Left lung (tissue), 10 donors: Measurements from ENCODE around the gene ART1. TPM values are rescaled to one million over a fixed set of nuclear protein-coding genes. Genes with fewer than 3 reads are reported as not detected.

Experiments used
- ATAC-seq: fragments of 200-7000 bp; cut with Tn5 transposase; one replicate; pipeline ENCODE4 v1.9.1; 2020; ENCODE audit warnings: moderate library complexity
- DNase-seq, 4 donors: peaks; one replicate each; pipeline ENCODE4 v3.0.0-alpha.2; 2013 to 2020
- H3K27ac ChIP-seq, 2 donors: fragments of 200-600 bp; sonication (generic) in 1 of 2; one replicate each; pipeline versions ENCODE4 v1.5.0 to v1.8.0; 2020 to 2021
- H3K27me3 ChIP-seq, 2 donors: fragments of 200-600 bp; sonication (generic) in 1 of 2; one replicate each; pipeline versions ENCODE4 v1.5.0 to v1.8.0; 2020 to 2021
- H3K36me3 ChIP-seq, 2 donors: fragments of 200-600 bp; sonication (generic) in 1 of 2; one replicate each; pipeline versions ENCODE4 v1.5.0 to v1.8.0; 2020 to 2021
- H3K4me1 ChIP-seq, 2 donors: fragments of 200-600 bp; one replicate each; pipeline ENCODE4 v1.8.0; 2021
- H3K4me3 ChIP-seq, 2 donors: fragments of 200-600 bp; sonication (generic) in 1 of 2; one replicate each; pipeline versions ENCODE4 v1.5.0 to v1.8.0; 2020 to 2021; ENCODE audit warnings: mild to moderate bottlenecking in 1 of 2
- H3K9me3 ChIP-seq, 2 donors: fragments of 200-600 bp; sonication (generic) in 1 of 2; one replicate each; pipeline versions ENCODE4 v1.5.0 to v1.8.0; 2020 to 2021
- intact Hi-C, 2 donors: fragments of 100-400 bp; cut with DNase I; formaldehyde crosslinking; loops; one replicate each; pipeline versions ENCODE4 v1.11.2 to v1.14.2; 2022
- polyA plus RNA-seq, 6 donors: library from polyadenylated mRNA; unstranded; fragments of 120-200 nt; gene quantifications; one replicate each; pipeline ENCODE4 v1.2.1, GENCODE V29; 2013; ENCODE audit not compliant: insufficient read length in 6 of 6
- total RNA-seq, 2 donors: library from RNA; stranded (reverse); fragmentation: NEBNext Ultra II Directional; extraction: Animal tissue kit (Norgen Biotek cat#: 25700); gene quantifications; one replicate each; pipeline ENCODE4 v1.2.1, GENCODE V29; 2021
- TF ChIP-seq, protein P1 (sequence below), 2 donors: fragments of 200-600 bp; sonication (generic) in 1 of 2; IDR thresholded peaks; one replicate each; pipeline versions ENCODE4 v1.5.0 to v1.8.0; 2021; ENCODE audit warnings: antibody characterized with exemption in 2 of 2
- donor health status: DM: no; HTN: yes; CAD: no.
- donor health status: DM: no; HTN: no; CAD: no.

ART1 gene
- total and polyA plus RNA-seq, 8 donors: 0.13 to 0.55 (median 0.32) TPM; not detected in 4

DNA sequence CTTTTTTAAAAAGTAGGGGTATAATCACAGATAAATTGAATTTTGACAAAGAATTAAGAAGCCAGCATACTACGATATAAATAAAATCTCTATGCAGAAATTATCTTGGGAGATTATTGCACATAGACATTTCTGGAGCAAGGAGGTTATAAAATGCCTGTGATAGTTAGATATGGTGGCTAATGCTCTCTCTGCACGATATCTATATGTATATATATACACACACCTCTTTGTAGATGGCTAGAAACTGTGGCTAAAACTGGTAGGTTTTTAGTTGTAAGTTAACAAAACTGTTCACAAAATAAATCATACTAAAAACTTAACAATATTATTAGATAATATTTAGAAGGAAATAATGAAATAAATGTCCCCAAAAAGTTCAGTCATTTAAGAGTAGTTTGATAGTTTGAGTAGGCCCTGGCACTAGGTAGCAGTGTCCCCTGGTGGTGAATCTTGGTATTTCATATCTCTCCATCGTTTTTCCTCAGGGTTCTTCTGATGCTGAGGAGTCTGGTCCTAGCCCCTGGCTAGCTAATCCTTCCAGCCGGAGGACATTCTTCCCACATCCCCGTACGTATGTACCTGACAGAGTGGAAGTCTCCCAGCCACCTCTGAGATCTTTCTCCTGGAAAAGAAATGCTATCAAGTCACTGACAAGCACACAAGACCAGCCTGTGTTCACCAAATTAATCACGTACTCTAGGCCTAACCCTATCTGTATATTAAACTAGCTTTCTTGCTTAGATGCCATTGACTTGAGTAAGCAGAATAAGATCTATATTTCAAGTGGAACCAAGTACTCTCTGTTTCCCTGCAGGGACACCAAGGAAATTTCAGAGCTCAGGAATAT is 35.3 kb upstream of the ART1 start:
- Histone ChIP-seq H3K27me3 (no peaks in the 10 kb centered on the region), H3K27ac (no peak overlapping the region), H3K36me3 (no peaks in the 10 kb centered on the region), H3K4me1 (peaks cover 5 to 13% of the 10 kb centered on the region in 2 donors), H3K9me3 (no peaks in the 10 kb centered on the region), H3K4me3 (no peak overlapping the region)
- peak; percentile 58 for ATAC-seq
- TF ChIP-seq, protein P1, sequence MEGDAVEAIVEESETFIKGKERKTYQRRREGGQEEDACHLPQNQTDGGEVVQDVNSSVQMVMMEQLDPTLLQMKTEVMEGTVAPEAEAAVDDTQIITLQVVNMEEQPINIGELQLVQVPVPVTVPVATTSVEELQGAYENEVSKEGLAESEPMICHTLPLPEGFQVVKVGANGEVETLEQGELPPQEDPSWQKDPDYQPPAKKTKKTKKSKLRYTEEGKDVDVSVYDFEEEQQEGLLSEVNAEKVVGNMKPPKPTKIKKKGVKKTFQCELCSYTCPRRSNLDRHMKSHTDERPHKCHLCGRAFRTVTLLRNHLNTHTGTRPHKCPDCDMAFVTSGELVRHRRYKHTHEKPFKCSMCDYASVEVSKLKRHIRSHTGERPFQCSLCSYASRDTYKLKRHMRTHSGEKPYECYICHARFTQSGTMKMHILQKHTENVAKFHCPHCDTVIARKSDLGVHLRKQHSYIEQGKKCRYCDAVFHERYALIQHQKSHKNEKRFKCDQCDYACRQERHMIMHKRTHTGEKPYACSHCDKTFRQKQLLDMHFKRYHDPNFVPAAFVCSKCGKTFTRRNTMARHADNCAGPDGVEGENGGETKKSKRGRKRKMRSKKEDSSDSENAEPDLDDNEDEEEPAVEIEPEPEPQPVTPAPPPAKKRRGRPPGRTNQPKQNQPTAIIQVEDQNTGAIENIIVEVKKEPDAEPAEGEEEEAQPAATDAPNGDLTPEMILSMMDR (IDR thresholded peaks at IDR 0.05): peak; percentile 73 to 92
- intact Hi-C loops: no loop called here
- peak in 2 of 4 donors; percentile 14 to 52 for DNase-seq

DNA sequence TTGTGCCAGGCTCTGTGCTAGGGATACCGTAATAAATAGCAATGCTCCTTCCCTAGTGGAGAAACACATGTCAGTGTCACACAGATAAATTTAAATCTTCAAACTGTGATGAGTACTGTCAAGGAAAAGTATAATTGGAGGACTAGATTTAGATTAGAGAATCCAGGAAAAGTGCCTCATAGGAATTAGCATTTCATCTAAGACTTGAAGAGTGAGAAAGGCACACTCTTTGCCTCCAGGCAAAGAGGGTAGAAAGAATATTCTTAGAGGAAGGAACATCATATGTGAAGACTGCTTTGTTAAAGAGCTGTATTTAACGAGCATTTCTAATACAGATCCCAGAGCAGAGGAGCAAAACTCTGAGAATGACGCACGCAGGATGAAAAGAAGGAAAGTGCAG is 34.1 kb upstream of the ART1 start:
- DNase-seq: no peak
- intact Hi-C loops: no loop called here
- Histone ChIP-seq H3K9me3 (no peaks in the 10 kb centered on the region), H3K4me1 (peaks cover 5 to 20% of the 10 kb centered on the region in 2 donors), H3K4me3 (no peak overlapping the region), H3K36me3 (no peaks in the 10 kb centered on the region), H3K27ac (no peak overlapping the region), H3K27me3 (no peaks in the 10 kb centered on the region)
- no peak for ATAC-seq
- TF ChIP-seq, protein P1 (IDR thresholded peaks at IDR 0.05): no peak

DNA sequence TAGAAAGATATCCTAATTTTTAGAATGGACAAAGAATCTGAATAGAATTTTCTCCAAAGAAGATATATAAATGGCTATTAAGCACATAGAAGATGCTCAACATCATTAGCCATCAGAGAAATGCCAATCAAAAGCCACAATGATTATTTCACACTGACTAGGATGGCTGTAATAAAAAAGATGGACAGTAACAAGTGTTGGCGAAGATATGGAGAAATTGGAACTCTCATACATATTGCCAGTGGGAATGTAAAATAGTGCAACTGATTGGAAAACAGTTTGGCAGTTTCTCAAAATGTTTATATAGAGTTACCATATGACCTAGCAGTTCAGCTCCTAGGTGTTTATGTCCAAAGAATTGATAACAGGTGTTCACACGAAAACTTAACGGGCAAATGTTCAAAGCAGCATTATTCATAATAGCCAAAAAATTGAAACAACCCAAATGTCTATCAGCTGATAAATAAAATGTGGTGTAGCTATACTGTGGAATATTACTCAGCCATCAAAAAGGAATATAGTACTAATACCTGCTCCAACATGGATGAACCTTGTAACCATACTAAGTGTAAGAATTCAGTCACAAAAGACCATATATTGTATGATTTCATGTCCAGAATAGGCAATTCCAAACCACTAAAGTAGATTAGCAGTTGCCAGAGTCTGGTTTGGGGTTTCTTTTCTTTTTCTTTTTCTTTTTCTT is 32.8 kb upstream of the ART1 start:
- DNase-seq (no peak), ATAC-seq (no peak)
- no peaks in the 10 kb centered on the region for H3K36me3 ChIP-seq
- no peak overlapping the region for H3K27ac ChIP-seq
- peaks cover 5 to 20% of the 10 kb centered on the region in 2 donors for H3K4me1 ChIP-seq
- TF ChIP-seq, protein P1 (IDR thresholded peaks at IDR 0.05): no peak
- no peaks in the 10 kb centered on the region for H3K9me3 ChIP-seq
- no peak overlapping the region for H3K4me3 ChIP-seq
- intact Hi-C loops: no loop called here
- H3K27me3 ChIP-seq: no peaks in the 10 kb centered on the region

DNA sequence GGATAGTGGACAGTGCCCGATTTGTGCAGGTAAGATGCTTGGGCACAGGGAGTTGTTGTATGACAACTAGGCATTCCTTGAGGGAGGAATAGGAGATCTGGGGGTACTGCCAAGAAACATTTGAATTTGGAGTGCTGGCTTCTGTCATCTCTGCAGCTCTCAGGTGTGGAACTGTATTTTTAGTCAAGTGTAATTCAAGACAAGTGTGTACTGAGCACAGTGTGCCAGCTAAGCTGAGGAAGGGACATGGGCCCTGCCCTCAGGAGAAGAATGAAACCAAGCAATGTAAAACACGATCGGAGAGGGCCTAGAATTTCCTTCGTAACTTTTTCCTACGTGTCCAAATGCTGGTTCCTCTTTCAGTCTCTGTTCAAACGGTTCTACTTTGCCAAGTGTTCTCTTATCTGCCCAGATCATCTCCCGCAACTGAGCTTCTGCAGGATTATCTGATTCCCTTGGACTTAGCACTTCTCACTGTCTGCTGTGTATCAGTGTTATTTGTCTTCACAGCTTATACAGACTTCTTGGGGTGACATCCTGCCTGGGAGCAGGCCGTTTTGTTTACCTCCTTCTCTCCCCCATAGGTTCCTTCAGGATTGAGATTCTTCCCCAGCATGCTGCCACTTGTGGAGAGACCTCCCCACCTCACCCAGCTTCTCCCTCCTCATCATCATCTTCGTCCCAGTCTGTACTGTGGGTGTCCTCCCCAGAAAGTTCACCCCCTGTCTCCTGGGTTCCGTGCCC is 30.8 kb upstream of the ART1 start:
- TF ChIP-seq, protein P1 (IDR thresholded peaks at IDR 0.05): no peak

More for the DNA sequence above, 30.8 kb upstream of the ART1 start:
- ATAC-seq: peak; percentile 91
- Histone ChIP-seq H3K27me3 (no peaks in the 10 kb centered on the region), H3K4me3 (peak overlapping the region in 1 of 2 donors; percentile 11), H3K4me1 (peaks cover 5 to 20% of the 10 kb centered on the region in 2 donors), H3K36me3 (no peaks in the 10 kb centered on the region), H3K9me3 (no peaks in the 10 kb centered on the region), H3K27ac (peak overlapping the region; percentile 37 to 63)
- DNase-seq: peak in 1 of 4 donors; percentile 44
- intact Hi-C loops: no loop called here
